HepG2 (cell line): ENCODE data around the gene PSEN1. TPM values are rescaled to one million over a fixed set of nuclear protein-coding genes. Genes with fewer than 3 reads are reported as not detected.

Experiments used
- AHDC1 ChIP-seq: sonication (generic); formaldehyde crosslinking; IDR thresholded peaks from 2 replicates; pipeline ENCODE4 v1.5.1; 2020; ENCODE audit warnings: mild to moderate bottlenecking, missing genetic modification reagents, borderline replicate concordance
- NR0B2 ChIP-seq: sonication (generic); formaldehyde crosslinking; IDR thresholded peaks from 2 replicates; pipeline ENCODE4 v1.4.0; 2020; ENCODE audit warnings: mild to moderate bottlenecking, missing genetic modification reagents
- SRSF1 ChIP-seq: fragments of 200-400 bp; formaldehyde crosslinking; optimal IDR thresholded peaks from 2 replicates; pipeline ENCODE3; 2017; ENCODE audit warnings: mild to moderate bottlenecking, low read depth, low read length, moderate library complexity
- ZBTB8A ChIP-seq: sonication (generic); formaldehyde crosslinking; IDR thresholded peaks from 2 replicates; pipeline ENCODE4 v1.4.0; 2020; ENCODE audit warnings: mild to moderate bottlenecking, low read depth, missing genetic modification reagents, borderline replicate concordance
- ZNF20 ChIP-seq: sonication (generic); formaldehyde crosslinking; IDR thresholded peaks from 2 replicates; pipeline ENCODE4 v1.4.0; 2020; ENCODE audit warnings: mild to moderate bottlenecking, moderate library complexity, missing genetic modification reagents
- ZNF746 ChIP-seq: sonication (generic); formaldehyde crosslinking; IDR thresholded peaks from 2 replicates; pipeline ENCODE4 v1.8.0; 2022; ENCODE audit warnings: mild to moderate bottlenecking, missing genetic modification reagents
- polyA plus RNA-seq, 8 experiments: library from polyadenylated mRNA; depleted of rRNA in 3 of 8; stranded (reverse) in 7 of 8; unstranded in 1 of 8; fragments of >200 nt; fragmentation: Illumina TruSeq in 4 of 8; extraction: Trizol in 4 of 8; gene quantifications; 2 replicates each; pipeline versions ENCODE4 v1.2.1 to v1.2.3, GENCODE V29; 2011 to 2016; ENCODE audit warnings: low read depth in 4 of 8, missing spikeins in 1 of 8, mixed read lengths in 1 of 8; ENCODE audit not compliant: insufficient read depth in 1 of 8
- total RNA-seq, 5 experiments: library from RNA; depleted of rRNA; stranded (reverse); fragments of >200 nt; fragmentation: Illumina TruSeq; extraction: Trizol; gene quantifications; 2 replicates each; pipeline ENCODE4 v1.2.3, GENCODE V29; 2016; ENCODE audit warnings: low read depth in 1 of 5
- TF ChIP-seq, protein P1 (sequence below): sonication (generic); formaldehyde crosslinking; IDR thresholded peaks from 2 replicates; pipeline ENCODE4 v1.5.1; 2020; ENCODE audit warnings: mild to moderate bottlenecking, missing genetic modification reagents, moderate library complexity
- TF ChIP-seq, protein P2 (sequence below): fragments of 450-650 bp; IDR thresholded peaks from 2 replicates; pipeline ENCODE4 v1.6.1; 2017; ENCODE audit warnings: mild to moderate bottlenecking
- TF ChIP-seq, protein P3 (sequence below): sonication (generic); formaldehyde crosslinking; IDR thresholded peaks from 2 replicates; pipeline ENCODE4 v1.5.0; 2020; ENCODE audit warnings: mild to moderate bottlenecking, missing genetic modification reagents, borderline replicate concordance
- TF ChIP-seq, protein P4 (sequence below): sonication (generic); formaldehyde crosslinking; IDR thresholded peaks from 2 replicates; pipeline ENCODE4 v1.8.0; 2022; ENCODE audit warnings: missing genetic modification reagents, mild to moderate bottlenecking, borderline replicate concordance

PSEN1 gene
- total and polyA plus RNA-seq, 2 of the 13 experiments (the other 11 are each of a cell fraction or from before 2014, with no cell fraction given): 12.5 to 26.6 TPM

- TF ChIP-seq AHDC1 (CRISPR knock-in tag) (no peak), ZNF20 (CRISPR knock-in tag) (no peak), ZNF746 (CRISPR knock-in tag) (no peak), ZBTB8A (CRISPR knock-in tag) (no peak), NR0B2 (no peak), SRSF1 (peak; percentile 32)
- TF ChIP-seq, protein P1, sequence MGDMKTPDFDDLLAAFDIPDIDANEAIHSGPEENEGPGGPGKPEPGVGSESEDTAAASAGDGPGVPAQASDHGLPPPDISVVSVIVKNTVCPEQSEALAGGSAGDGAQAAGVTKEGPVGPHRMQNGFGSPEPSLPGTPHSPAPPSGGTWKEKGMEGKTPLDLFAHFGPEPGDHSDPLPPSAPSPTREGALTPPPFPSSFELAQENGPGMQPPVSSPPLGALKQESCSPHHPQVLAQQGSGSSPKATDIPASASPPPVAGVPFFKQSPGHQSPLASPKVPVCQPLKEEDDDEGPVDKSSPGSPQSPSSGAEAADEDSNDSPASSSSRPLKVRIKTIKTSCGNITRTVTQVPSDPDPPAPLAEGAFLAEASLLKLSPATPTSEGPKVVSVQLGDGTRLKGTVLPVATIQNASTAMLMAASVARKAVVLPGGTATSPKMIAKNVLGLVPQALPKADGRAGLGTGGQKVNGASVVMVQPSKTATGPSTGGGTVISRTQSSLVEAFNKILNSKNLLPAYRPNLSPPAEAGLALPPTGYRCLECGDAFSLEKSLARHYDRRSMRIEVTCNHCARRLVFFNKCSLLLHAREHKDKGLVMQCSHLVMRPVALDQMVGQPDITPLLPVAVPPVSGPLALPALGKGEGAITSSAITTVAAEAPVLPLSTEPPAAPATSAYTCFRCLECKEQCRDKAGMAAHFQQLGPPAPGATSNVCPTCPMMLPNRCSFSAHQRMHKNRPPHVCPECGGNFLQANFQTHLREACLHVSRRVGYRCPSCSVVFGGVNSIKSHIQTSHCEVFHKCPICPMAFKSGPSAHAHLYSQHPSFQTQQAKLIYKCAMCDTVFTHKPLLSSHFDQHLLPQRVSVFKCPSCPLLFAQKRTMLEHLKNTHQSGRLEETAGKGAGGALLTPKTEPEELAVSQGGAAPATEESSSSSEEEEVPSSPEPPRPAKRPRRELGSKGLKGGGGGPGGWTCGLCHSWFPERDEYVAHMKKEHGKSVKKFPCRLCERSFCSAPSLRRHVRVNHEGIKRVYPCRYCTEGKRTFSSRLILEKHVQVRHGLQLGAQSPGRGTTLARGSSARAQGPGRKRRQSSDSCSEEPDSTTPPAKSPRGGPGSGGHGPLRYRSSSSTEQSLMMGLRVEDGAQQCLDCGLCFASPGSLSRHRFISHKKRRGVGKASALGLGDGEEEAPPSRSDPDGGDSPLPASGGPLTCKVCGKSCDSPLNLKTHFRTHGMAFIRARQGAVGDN: peak; percentile 79
- TF ChIP-seq, protein P2, sequence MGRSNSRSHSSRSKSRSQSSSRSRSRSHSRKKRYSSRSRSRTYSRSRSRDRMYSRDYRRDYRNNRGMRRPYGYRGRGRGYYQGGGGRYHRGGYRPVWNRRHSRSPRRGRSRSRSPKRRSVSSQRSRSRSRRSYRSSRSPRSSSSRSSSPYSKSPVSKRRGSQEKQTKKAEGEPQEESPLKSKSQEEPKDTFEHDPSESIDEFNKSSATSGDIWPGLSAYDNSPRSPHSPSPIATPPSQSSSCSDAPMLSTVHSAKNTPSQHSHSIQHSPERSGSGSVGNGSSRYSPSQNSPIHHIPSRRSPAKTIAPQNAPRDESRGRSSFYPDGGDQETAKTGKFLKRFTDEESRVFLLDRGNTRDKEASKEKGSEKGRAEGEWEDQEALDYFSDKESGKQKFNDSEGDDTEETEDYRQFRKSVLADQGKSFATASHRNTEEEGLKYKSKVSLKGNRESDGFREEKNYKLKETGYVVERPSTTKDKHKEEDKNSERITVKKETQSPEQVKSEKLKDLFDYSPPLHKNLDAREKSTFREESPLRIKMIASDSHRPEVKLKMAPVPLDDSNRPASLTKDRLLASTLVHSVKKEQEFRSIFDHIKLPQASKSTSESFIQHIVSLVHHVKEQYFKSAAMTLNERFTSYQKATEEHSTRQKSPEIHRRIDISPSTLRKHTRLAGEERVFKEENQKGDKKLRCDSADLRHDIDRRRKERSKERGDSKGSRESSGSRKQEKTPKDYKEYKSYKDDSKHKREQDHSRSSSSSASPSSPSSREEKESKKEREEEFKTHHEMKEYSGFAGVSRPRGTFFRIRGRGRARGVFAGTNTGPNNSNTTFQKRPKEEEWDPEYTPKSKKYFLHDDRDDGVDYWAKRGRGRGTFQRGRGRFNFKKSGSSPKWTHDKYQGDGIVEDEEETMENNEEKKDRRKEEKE: no peak
- TF ChIP-seq, protein P3, sequence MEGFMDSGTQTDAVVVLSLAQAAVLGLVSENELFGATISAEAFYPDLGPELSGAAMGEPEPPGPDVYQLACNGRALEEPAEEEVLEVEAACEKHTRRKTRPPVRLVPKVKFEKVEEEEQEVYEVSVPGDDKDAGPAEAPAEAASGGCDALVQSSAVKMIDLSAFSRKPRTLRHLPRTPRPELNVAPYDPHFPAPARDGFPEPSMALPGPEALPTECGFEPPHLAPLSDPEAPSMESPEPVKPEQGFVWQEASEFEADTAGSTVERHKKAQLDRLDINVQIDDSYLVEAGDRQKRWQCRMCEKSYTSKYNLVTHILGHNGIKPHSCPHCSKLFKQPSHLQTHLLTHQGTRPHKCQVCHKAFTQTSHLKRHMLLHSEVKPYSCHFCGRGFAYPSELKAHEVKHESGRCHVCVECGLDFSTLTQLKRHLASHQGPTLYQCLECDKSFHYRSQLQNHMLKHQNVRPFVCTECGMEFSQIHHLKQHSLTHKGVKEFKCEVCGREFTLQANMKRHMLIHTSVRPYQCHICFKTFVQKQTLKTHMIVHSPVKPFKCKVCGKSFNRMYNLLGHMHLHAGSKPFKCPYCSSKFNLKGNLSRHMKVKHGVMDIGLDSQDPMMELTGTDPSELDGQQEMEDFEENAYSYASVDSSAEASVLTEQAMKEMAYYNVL (CRISPR knock-in tag): no peak
- TF ChIP-seq, protein P4, sequence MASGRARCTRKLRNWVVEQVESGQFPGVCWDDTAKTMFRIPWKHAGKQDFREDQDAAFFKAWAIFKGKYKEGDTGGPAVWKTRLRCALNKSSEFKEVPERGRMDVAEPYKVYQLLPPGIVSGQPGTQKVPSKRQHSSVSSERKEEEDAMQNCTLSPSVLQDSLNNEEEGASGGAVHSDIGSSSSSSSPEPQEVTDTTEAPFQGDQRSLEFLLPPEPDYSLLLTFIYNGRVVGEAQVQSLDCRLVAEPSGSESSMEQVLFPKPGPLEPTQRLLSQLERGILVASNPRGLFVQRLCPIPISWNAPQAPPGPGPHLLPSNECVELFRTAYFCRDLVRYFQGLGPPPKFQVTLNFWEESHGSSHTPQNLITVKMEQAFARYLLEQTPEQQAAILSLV: no peak
Observed at GRCh38 chr14:73136387-73137225, at the start of gene PSEN1 (continued).
